BE2C (cell line): ENCODE results near the gene AGAP1.

Experiments used
- DNase-seq: peaks from one replicate; pipeline ENCODE4 v3.0.0-alpha.2; 2020
- H3K27me3 ChIP-seq: fragments of 250-450 bp; sonication (Bioruptor Pico); 2 replicates; pipeline ENCODE4 v1.5.1; 2020; ENCODE audit warnings: mild to moderate bottlenecking
- H3K36me3 ChIP-seq: fragments of 250-450 bp; sonication (Bioruptor Pico); 2 replicates; pipeline ENCODE4 v1.5.1; 2020; ENCODE audit warnings: mild to moderate bottlenecking
- H3K4me1 ChIP-seq: fragments of 250-450 bp; sonication (Bioruptor Pico); 2 replicates; pipeline ENCODE4 v1.5.1; 2020
- H3K4me3 ChIP-seq: 2 replicates; pipeline ENCODE4 v1.5.1; 2011; ENCODE audit warnings: low read depth, low read length
- H3K9me3 ChIP-seq: fragments of 250-450 bp; sonication (Bioruptor Pico); 2 replicates; pipeline ENCODE4 v1.5.1; 2020
- TF ChIP-seq, protein P1 (sequence below): IDR thresholded peaks from 2 replicates; pipeline ENCODE4 v1.5.1; 2012; ENCODE audit warnings: mild to moderate bottlenecking, low read depth, low read length

The AGAP1 gene

DNA sequence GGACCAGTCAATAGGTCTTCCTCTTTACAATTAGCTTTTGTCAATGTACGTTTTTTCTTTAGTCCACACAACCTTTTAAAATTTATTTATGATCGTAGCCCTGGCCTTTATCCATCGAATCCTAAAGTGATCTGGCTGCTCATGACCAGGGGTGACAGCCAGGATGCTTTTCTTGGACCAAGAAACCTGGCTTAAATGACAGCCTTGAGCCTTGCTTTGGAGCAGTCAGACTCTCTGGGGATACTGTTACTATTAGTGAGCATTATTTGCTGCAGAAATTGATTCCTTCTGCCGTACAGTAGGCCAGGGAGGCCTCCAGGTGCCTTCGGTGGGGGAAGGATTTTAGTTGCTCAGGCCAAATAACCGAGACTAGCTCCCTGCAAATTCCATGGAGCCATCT is 70.2 kb downstream of the AGAP1 start:
- Histone ChIP-seq H3K4me1 (peaks cover 2% of the 10 kb centered on the region; the same call in 1 of the 2 replicates), H3K9me3 (peaks cover 10% of the 10 kb centered on the region; the same call in 1 of the 2 replicates), H3K4me3 (no peak overlapping the region), H3K36me3 (no peaks in the 10 kb centered on the region), H3K27me3 (no peaks in the 10 kb centered on the region)
- no peak for DNase-seq
- TF ChIP-seq, protein P1, sequence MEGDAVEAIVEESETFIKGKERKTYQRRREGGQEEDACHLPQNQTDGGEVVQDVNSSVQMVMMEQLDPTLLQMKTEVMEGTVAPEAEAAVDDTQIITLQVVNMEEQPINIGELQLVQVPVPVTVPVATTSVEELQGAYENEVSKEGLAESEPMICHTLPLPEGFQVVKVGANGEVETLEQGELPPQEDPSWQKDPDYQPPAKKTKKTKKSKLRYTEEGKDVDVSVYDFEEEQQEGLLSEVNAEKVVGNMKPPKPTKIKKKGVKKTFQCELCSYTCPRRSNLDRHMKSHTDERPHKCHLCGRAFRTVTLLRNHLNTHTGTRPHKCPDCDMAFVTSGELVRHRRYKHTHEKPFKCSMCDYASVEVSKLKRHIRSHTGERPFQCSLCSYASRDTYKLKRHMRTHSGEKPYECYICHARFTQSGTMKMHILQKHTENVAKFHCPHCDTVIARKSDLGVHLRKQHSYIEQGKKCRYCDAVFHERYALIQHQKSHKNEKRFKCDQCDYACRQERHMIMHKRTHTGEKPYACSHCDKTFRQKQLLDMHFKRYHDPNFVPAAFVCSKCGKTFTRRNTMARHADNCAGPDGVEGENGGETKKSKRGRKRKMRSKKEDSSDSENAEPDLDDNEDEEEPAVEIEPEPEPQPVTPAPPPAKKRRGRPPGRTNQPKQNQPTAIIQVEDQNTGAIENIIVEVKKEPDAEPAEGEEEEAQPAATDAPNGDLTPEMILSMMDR: no peak

DNA sequence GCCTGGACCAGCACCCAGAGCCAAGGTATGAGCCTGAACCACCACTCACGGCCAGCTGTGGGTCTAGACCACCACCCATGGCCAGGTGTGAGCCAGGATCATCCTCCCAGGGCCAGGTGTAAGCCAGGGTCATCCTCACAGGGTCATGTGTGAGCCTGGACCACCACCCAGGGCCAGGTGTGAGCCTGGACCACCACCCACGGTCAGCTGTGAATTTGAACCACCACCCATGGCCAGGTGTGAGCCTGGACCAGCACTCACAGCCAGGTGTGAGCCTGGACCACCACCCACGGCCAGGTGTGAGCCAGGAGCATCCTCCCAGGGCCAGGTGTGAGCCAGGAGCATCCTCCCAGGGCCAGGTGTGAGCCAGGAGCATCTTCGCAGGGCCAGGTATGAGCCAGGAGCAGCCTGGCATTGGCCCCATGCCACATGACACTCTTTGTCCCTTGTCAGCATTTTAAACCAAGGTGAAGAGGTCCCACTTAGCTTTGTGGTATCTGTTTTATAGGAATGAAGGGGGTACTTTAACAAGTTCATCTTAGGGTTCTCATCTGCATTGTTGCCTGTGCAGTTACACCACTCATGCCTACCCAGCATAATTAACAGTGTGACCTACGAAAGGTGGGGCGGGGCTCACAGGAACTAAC is 71.2 kb downstream of the AGAP1 start:
- TF ChIP-seq, protein P1: no peak
- H3K27me3 ChIP-seq: no peaks in the 10 kb centered on the region
- H3K4me3 ChIP-seq: no peak overlapping the region
- H3K36me3 ChIP-seq: no peaks in the 10 kb centered on the region
- no peak for DNase-seq
- peaks cover 2% of the 10 kb centered on the region; the same call in 1 of the 2 replicates for H3K4me1 ChIP-seq
- H3K9me3 ChIP-seq: peaks cover 10% of the 10 kb centered on the region; the same call in 1 of the 2 replicates

DNA sequence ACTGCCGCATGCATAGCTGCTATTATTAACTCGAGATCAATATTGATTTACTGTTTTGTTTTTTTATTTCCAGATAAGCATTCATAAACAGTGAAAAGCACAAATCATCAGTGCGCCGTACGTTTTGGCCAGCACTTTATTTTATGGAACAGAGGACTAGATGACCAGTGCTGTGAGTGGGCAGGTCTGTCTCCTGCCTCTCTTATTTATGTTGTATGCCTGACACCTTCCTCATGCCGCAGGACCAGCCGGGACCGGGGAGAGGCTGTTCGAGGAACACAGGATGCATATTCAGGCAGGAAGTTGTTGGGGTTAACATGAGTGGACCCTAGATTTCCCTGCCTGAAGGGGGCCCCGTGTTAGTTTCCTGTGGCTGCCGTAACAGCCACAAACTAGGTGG is 72.6 kb downstream of the AGAP1 start:
- H3K4me3 ChIP-seq: no peak overlapping the region
- DNase-seq: no peak

DNA sequence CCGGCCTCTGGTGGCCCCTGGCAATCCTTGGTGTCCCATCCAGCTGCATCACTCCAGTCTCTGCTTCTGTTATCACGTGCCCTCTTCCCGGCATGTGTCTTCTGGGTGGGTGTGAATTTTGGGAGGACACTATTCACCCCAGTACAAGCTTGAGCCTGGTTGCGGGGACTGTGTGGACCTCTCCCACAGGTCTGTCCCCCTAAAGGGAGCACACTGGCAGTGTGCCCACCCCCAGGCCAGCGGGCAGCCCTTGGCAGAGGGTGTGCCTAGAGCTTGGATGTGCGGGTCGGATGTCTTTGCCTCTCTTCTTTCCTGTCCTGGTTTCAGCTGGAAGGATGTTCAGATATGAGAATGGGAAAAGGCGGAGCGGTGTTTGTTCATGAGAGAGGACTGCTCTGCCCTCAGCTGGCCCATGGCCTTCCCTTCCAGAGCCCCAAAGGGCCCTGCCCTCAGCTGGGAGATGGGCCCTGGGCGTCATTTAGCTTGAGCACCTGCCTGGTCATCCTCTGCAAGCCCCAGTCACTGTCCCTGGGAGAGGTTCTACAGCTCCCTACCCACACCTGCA is 73.2 kb downstream of the AGAP1 start:
- Histone ChIP-seq H3K9me3 (peaks cover 10% of the 10 kb centered on the region; the same call in 1 of the 2 replicates), H3K4me1 (peaks cover 2% of the 10 kb centered on the region; the same call in 1 of the 2 replicates), H3K27me3 (no peaks in the 10 kb centered on the region), H3K4me3 (no peak overlapping the region), H3K36me3 (no peaks in the 10 kb centered on the region)
- TF ChIP-seq, protein P1: no peak
- no peak for DNase-seq

More for the DNA sequence above, 72.6 kb downstream of the AGAP1 start:
- Histone ChIP-seq H3K36me3 (no peaks in the 10 kb centered on the region), H3K9me3 (peaks cover 10% of the 10 kb centered on the region; the same call in 1 of the 2 replicates), H3K4me1 (peaks cover 2% of the 10 kb centered on the region; the same call in 1 of the 2 replicates), H3K27me3 (no peaks in the 10 kb centered on the region)
- TF ChIP-seq, protein P1: no peak

DNA sequence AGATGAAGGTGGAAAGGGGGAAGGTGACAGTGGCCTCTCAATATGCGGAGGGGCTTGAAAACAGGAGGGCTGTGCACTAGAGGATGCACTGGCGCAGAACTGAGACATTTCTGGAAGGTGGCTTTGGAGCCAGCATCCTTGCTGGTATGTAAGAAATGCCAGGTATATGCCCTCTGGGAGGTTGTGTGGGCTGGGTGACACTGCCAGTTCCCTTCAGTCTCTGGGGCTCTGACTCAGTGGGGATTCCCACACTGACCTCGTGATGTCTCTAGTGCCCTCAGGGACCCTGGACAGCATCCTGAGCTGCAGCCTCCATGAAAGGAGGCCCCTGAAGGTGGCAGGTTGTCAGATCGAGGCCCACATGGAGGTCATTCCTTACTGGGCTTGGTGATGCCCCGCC is 74.0 kb downstream of the AGAP1 start:
- no peak for DNase-seq
- Histone ChIP-seq H3K36me3 (no peaks in the 10 kb centered on the region), H3K27me3 (no peaks in the 10 kb centered on the region), H3K4me1 (peaks cover 2% of the 10 kb centered on the region; the same call in 1 of the 2 replicates), H3K4me3 (no peak overlapping the region), H3K9me3 (peaks cover 10% of the 10 kb centered on the region; the same call in 1 of the 2 replicates)
- TF ChIP-seq, protein P1: no peak

DNA sequence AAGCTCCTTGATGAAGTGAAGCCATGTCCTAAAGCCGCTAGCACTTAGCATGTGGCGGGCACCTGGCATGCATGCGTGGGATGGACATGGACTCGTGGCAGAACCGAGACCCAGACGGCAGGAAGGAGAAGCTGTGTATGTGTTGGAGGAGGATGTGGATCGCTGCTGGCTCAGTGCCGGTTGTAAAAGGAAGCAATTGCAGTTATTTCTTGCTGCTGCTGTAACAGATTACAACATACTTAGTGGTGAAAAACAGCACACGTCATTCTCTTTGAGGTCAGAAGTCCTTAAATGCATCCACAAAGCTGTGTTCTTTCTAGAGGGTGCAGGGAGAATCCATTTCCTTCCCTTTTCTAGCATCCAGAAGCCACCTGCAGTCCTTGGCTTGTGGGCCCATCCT is 74.6 kb downstream of the AGAP1 start:
- Histone ChIP-seq H3K4me3 (no peak overlapping the region), H3K9me3 (peaks cover 10% of the 10 kb centered on the region; the same call in 1 of the 2 replicates), H3K36me3 (no peaks in the 10 kb centered on the region), H3K27me3 (no peaks in the 10 kb centered on the region), H3K4me1 (no peaks in the 10 kb centered on the region; the same call in 1 of the 2 replicates)
- TF ChIP-seq, protein P1: no peak
- no peak for DNase-seq
